Tibial nerve (tissue), 3 donors: ENCODE results near the gene GPER1.

Experiments used
- POLR2A ChIP-seq, 2 donors: fragments of 450-650 bp; IDR thresholded peaks; one replicate each; pipeline ENCODE4 v1.6.1; 2017; ENCODE audit warnings: antibody characterized with exemption in 2 of 2, mild to moderate bottlenecking in 2 of 2, moderate library complexity in 2 of 2
- TF ChIP-seq, protein P1 (sequence below), 5 experiments: fragments of 200-600 bp in 3 of 5; fragments of 450-650 bp in 2 of 5; sonication (generic) in 3 of 5; IDR thresholded peaks; one replicate each; pipeline ENCODE4 v1.5.1; 2016 to 2019; ENCODE audit warnings: antibody characterized with exemption in 5 of 5, mild to moderate bottlenecking in 3 of 5, moderate library complexity in 2 of 5

DNA sequence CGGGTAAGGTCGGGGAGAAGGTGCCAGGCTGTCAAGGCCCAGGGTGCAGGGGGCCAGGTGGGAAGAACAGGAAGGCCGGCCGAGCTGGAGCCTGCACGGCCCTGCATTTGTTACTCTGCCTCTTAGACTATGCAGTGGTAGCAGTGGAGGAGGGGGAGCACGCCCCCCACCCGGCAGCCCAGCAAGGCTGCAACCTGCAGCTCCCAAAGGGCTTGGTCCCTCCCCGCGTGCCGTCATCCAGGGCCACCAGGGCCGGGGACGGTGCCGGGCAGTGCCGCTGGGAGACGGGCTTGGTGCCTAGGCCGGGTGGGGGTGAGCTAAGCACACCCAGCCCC is 7.0 kb upstream of the GPER1 start:
- TF ChIP-seq, protein P1, sequence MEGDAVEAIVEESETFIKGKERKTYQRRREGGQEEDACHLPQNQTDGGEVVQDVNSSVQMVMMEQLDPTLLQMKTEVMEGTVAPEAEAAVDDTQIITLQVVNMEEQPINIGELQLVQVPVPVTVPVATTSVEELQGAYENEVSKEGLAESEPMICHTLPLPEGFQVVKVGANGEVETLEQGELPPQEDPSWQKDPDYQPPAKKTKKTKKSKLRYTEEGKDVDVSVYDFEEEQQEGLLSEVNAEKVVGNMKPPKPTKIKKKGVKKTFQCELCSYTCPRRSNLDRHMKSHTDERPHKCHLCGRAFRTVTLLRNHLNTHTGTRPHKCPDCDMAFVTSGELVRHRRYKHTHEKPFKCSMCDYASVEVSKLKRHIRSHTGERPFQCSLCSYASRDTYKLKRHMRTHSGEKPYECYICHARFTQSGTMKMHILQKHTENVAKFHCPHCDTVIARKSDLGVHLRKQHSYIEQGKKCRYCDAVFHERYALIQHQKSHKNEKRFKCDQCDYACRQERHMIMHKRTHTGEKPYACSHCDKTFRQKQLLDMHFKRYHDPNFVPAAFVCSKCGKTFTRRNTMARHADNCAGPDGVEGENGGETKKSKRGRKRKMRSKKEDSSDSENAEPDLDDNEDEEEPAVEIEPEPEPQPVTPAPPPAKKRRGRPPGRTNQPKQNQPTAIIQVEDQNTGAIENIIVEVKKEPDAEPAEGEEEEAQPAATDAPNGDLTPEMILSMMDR (IDR thresholded peaks at IDR 0.05): no peak
- no peak for TF ChIP-seq POLR2A (IDR thresholded peaks at IDR 0.05)
